Vagina (tissue), 2 donors: Measurements from ENCODE around the gene RPS14.

ENCODE experiments used
- POLR2A ChIP-seq, 2 donors: fragments of 450-650 bp; IDR thresholded peaks; one replicate each; pipeline ENCODE4 v1.6.1; 2017; ENCODE audit warnings: antibody characterized with exemption in 2 of 2, mild to moderate bottlenecking in 2 of 2, moderate library complexity in 2 of 2
- POLR2AphosphoS5 ChIP-seq, 2 donors: sonication (generic); formaldehyde crosslinking; IDR thresholded peaks; one replicate each; pipeline ENCODE4 v1.9.0; 2017; ENCODE audit warnings: antibody characterized with exemption in 2 of 2, mild to moderate bottlenecking in 2 of 2, low read depth in 1 of 2; ENCODE audit not compliant: insufficient read depth in 1 of 2
- TF ChIP-seq, protein P1 (sequence below), 3 experiments: fragments of 450-650 bp in 2 of 3; fragments of 200-600 bp in 1 of 3; sonication (generic) in 1 of 3; IDR thresholded peaks; one replicate each; pipeline ENCODE4 v1.5.1; 2017 to 2019; ENCODE audit warnings: antibody characterized with exemption in 3 of 3, mild to moderate bottlenecking in 2 of 3, moderate library complexity in 2 of 3

DNA sequence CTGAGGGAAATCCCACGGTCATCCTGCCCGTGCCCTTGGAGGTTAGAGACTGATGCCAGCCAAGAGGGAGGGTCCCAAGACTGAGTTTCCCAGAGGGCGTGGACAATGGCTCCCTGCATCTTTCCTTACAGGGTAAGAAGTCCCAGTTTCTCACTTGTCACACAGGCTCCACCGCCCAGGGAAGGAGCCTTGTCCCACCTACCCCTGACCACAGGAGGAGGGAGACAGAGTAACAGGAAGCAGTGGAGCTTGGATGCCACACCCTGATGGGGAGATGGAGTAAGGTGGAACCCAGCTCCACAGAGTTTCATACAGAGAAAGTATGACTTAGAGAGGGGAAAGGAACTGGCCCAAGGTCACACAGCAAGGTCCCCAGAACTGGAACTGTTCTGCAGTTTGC lies 27.5 kb downstream of the RPS14 start:
- TF ChIP-seq, protein P1, sequence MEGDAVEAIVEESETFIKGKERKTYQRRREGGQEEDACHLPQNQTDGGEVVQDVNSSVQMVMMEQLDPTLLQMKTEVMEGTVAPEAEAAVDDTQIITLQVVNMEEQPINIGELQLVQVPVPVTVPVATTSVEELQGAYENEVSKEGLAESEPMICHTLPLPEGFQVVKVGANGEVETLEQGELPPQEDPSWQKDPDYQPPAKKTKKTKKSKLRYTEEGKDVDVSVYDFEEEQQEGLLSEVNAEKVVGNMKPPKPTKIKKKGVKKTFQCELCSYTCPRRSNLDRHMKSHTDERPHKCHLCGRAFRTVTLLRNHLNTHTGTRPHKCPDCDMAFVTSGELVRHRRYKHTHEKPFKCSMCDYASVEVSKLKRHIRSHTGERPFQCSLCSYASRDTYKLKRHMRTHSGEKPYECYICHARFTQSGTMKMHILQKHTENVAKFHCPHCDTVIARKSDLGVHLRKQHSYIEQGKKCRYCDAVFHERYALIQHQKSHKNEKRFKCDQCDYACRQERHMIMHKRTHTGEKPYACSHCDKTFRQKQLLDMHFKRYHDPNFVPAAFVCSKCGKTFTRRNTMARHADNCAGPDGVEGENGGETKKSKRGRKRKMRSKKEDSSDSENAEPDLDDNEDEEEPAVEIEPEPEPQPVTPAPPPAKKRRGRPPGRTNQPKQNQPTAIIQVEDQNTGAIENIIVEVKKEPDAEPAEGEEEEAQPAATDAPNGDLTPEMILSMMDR (IDR thresholded peaks at IDR 0.05), result no peak
- no peak for TF ChIP-seq POLR2A (IDR thresholded peaks at IDR 0.05)
- TF ChIP-seq POLR2AphosphoS5 (IDR thresholded peaks at IDR 0.05; ENCODE audit: insufficient read depth in 1 of 2, low read depth in 1 of 2), result no peak
